Keratinocyte (primary cell): ENCODE data around the gene CNTNAP2. TPM values are rescaled to one million over a fixed set of nuclear protein-coding genes. Genes with fewer than 3 reads are reported as not detected.

Source experiments
- DNase-seq: peaks from one replicate; pipeline ENCODE4 v3.0.0-alpha.2; 2011; ENCODE audit warnings: low read depth, missing footprints, low spot score
- FAIRE-seq: peaks from 2 replicates; lab custom pipeline; 2011; peaks lifted over from hg19 to GRCh38; lab: Jason Lieb, UNC
- H2AFZ ChIP-seq: 2 replicates; pipeline ENCODE4 v1.6.0; 2012; ENCODE audit warnings: low read length, control low read depth, inconsistent platforms; ENCODE audit not compliant: control insufficient read depth
- H3K27ac ChIP-seq: 2 replicates; pipeline ENCODE4 v1.5.1; 2011; ENCODE audit warnings: low read length; ENCODE audit not compliant: control insufficient read depth, insufficient read depth
- H3K27me3 ChIP-seq: 3 replicates; pipeline ENCODE4 v1.6.0; 2011; ENCODE audit warnings: low read length; ENCODE audit not compliant: control insufficient read depth, insufficient read depth; ENCODE audit errors: extremely low read depth
- H3K36me3 ChIP-seq, 2 experiments: 2 replicates in 1 of 2; 3 replicates in 1 of 2; pipeline ENCODE4 v1.5.1; 2011; ENCODE audit warnings: low read length in 2 of 2, mild to moderate bottlenecking in 1 of 2; ENCODE audit not compliant: control insufficient read depth in 2 of 2, insufficient read depth in 2 of 2; ENCODE audit errors: extremely low read depth in 1 of 2
- H3K4me1 ChIP-seq: 3 replicates; pipeline ENCODE4 v1.5.1; 2011; ENCODE audit warnings: low read length; ENCODE audit not compliant: control insufficient read depth, insufficient read depth; ENCODE audit errors: extremely low read depth
- H3K4me2 ChIP-seq: 3 replicates; pipeline ENCODE4 v1.6.0; 2011; ENCODE audit warnings: low read depth, low read length; ENCODE audit not compliant: control insufficient read depth, insufficient read depth; ENCODE audit errors: extremely low read depth
- H3K4me3 ChIP-seq, 3 experiments: fragments of 200-600 bp in 1 of 3; sonication (generic) in 1 of 3; 2 replicates in 2 of 3; 3 replicates in 1 of 3; pipeline ENCODE4 v1.5.1; 2011 to 2016; ENCODE audit warnings: low read length in 3 of 3, mild to moderate bottlenecking in 3 of 3, control low read depth in 2 of 3, inconsistent platforms in 1 of 3, low read depth in 1 of 3, mixed read lengths in 1 of 3, mixed run types in 1 of 3, moderate library complexity in 1 of 3; ENCODE audit not compliant: control insufficient read depth in 2 of 3, insufficient read depth in 2 of 3; ENCODE audit errors: extremely low read depth in 1 of 3
- H3K79me2 ChIP-seq: 2 replicates; pipeline ENCODE4 v1.6.0; 2012; ENCODE audit warnings: low read length; ENCODE audit not compliant: control insufficient read depth, insufficient read depth
- H3K9ac ChIP-seq: 3 replicates; pipeline ENCODE4 v1.6.0; 2011; ENCODE audit warnings: low read length; ENCODE audit not compliant: control insufficient read depth, insufficient read depth; ENCODE audit errors: extremely low read depth
- H3K9me1 ChIP-seq: 3 replicates; pipeline ENCODE4 v1.6.0; 2011; ENCODE audit warnings: low read length; ENCODE audit not compliant: control insufficient read depth, insufficient read depth; ENCODE audit errors: extremely low read depth
- H3K9me3 ChIP-seq: 2 replicates; pipeline ENCODE4 v1.5.1; 2012; ENCODE audit warnings: low read depth, low read length; ENCODE audit not compliant: control insufficient read depth
- H4K20me1 ChIP-seq: 3 replicates; pipeline ENCODE4 v1.6.0; 2011; ENCODE audit warnings: low read length; ENCODE audit not compliant: control insufficient read depth, insufficient read depth; ENCODE audit errors: extremely low read depth
- CTCF ChIP-seq, 3 experiments: IDR thresholded peaks in 1 of 3; conservative IDR thresholded peaks in 1 of 3; optimal IDR thresholded peaks in 1 of 3; 2 replicates in 2 of 3; 3 replicates in 1 of 3; pipeline versions ENCODE3 to v1.5.1; 2011; ENCODE audit warnings: low read length in 3 of 3, mild to moderate bottlenecking in 3 of 3, moderate library complexity in 2 of 3, control low read depth in 1 of 3, inconsistent platforms in 1 of 3; ENCODE audit not compliant: insufficient read depth in 2 of 3; ENCODE audit errors: extremely low read depth in 1 of 3
- EZH2 ChIP-seq: IDR thresholded peaks from one replicate; pipeline ENCODE4 v1.6.1; 2012; ENCODE audit warnings: inconsistent platforms, mild to moderate bottlenecking, low read length, moderate library complexity
- dilution Hi-C: fragments of 300-500 bp; cut with MboI; formaldehyde crosslinking; loops from one replicate; pipeline ENCODE4 v1.7.0; 2020; ENCODE audit warnings: low sequenced_read_pairs; ENCODE audit not compliant: extremely low pct_ligation_motif_present
- polyA plus RNA-seq, 5 experiments: library from polyadenylated mRNA; depleted of rRNA in 3 of 5; stranded (reverse) in 3 of 5; stranded (forward) in 1 of 5; unstranded in 1 of 5; fragments of >200 nt; gene quantifications; 1 replicate in 1 of 5; 2 replicates in 3 of 5; 3 replicates in 1 of 5; pipeline versions ENCODE4 v1.2.1 to v1.2.3, GENCODE V29; 2011 to 2012; ENCODE audit warnings: missing spikeins in 2 of 5, low read depth in 1 of 5, low replicate concordance in 1 of 5

The CNTNAP2 gene
- polyA plus RNA-seq, 1 donor (not counting 4 experiments of a cell fraction or from before 2014, with no cell fraction given) = 1.4 TPM

- H4K20me1 ChIP-seq = no peaks in the 10 kb centered on the region
- no peak overlapping the region for H3K4me2 ChIP-seq
- no peaks in the 10 kb centered on the region for H3K9me3 ChIP-seq
- no peaks in the 10 kb centered on the region for H3K79me2 ChIP-seq
- H3K27ac ChIP-seq = no peak overlapping the region
- H3K9ac ChIP-seq = no peak overlapping the region
- H3K4me3 ChIP-seq = no peak overlapping the region
- H3K36me3 ChIP-seq = no peaks in the 10 kb centered on the region
- DNase-seq = no peak
- dilution Hi-C loops = no loop called here
- no peaks in the 10 kb centered on the region for H3K4me1 ChIP-seq
- no peak for TF ChIP-seq EZH2
- no peak for TF ChIP-seq CTCF (optimal IDR thresholded peaks at IDR 0.05 in 1 of 3, IDR thresholded peaks at IDR 0.05 in 1 of 3, conservative IDR thresholded peaks at IDR 0.05 in 1 of 3; ENCODE audit: extremely low read depth in 1 of 3, insufficient read depth in 2 of 3, low read length in 3 of 3)
- H3K27me3 ChIP-seq = no peaks in the 10 kb centered on the region
- H3K9me1 ChIP-seq = no peaks in the 10 kb centered on the region
- no peak for FAIRE-seq
- H2AFZ ChIP-seq = no peak overlapping the region
Observed at GRCh38 chr7:148383651-148384050, 2267.1 kb downstream of the CNTNAP2 start.

- Histone ChIP-seq H4K20me1 (no peaks in the 10 kb centered on the region), H3K27me3 (no peaks in the 10 kb centered on the region), H3K4me1 (no peaks in the 10 kb centered on the region), H3K9me3 (no peaks in the 10 kb centered on the region), H2AFZ (no peak overlapping the region), H3K4me3 (no peak overlapping the region), H3K36me3 (no peaks in the 10 kb centered on the region), H3K4me2 (no peak overlapping the region), H3K9ac (no peak overlapping the region), H3K9me1 (no peaks in the 10 kb centered on the region), H3K79me2 (no peaks in the 10 kb centered on the region), H3K27ac (no peak overlapping the region)
- dilution Hi-C loops = no loop called here
- no peak for FAIRE-seq
- no peak for DNase-seq
- TF ChIP-seq EZH2 = no peak
- no peak for TF ChIP-seq CTCF (optimal IDR thresholded peaks at IDR 0.05 in 1 of 3, IDR thresholded peaks at IDR 0.05 in 1 of 3, conservative IDR thresholded peaks at IDR 0.05 in 1 of 3; ENCODE audit: extremely low read depth in 1 of 3, insufficient read depth in 2 of 3, low read length in 3 of 3)
Observed at GRCh38 chr7:148385009-148385682, 2268.5 kb downstream of the CNTNAP2 start.
